ENCODE measurements around the gene DLG2.

The DLG2 gene

GRCh38 chr11:83662494-83662893 is 1964.7 kb downstream of the DLG2 start:
- Mint-ChIP-seq H3K27ac (no peak overlapping the region), H3K27me3 (no peaks in the 10 kb centered on the region), H3K4me1 (no peaks in the 10 kb centered on the region), H3K36me3 (no peaks in the 10 kb centered on the region), H3K4me3 (no peak overlapping the region), H3K9me3 (no peaks in the 10 kb centered on the region)

GRCh38 chr11:83661491-83662350 is 1965.4 kb downstream of the DLG2 start:
- H3K27ac Mint-ChIP-seq = no peak overlapping the region
- no peaks in the 10 kb centered on the region for H3K27me3 Mint-ChIP-seq
- no peaks in the 10 kb centered on the region for H3K9me3 Mint-ChIP-seq
- H3K4me3 Mint-ChIP-seq = no peak overlapping the region
- no peaks in the 10 kb centered on the region for H3K4me1 Mint-ChIP-seq
- no peaks in the 10 kb centered on the region for H3K36me3 Mint-ChIP-seq

GRCh38 chr11:83659466-83659865 is 1967.7 kb downstream of the DLG2 start:
- no peaks in the 10 kb centered on the region for H3K4me1 Mint-ChIP-seq
- H3K9me3 Mint-ChIP-seq = peaks cover under 1% of the 10 kb centered on the region
- no peaks in the 10 kb centered on the region for H3K36me3 Mint-ChIP-seq
- H3K4me3 Mint-ChIP-seq = no peak overlapping the region
- H3K27ac Mint-ChIP-seq = no peak overlapping the region
- no peaks in the 10 kb centered on the region for H3K27me3 Mint-ChIP-seq

GRCh38 chr11:83656796-83657330 is 1970.3 kb downstream of the DLG2 start:
- Mint-ChIP-seq H3K4me3 (no peak overlapping the region), H3K9me3 (peaks cover 6% of the 10 kb centered on the region), H3K4me1 (no peaks in the 10 kb centered on the region), H3K36me3 (no peaks in the 10 kb centered on the region), H3K27me3 (peaks cover 6% of the 10 kb centered on the region), H3K27ac (no peak overlapping the region)

- Mint-ChIP-seq H3K4me1 (no peaks in the 10 kb centered on the region), H3K27me3 (peaks cover 6% of the 10 kb centered on the region), H3K27ac (no peak overlapping the region), H3K4me3 (no peak overlapping the region), H3K9me3 (peaks cover 6% of the 10 kb centered on the region), H3K36me3 (no peaks in the 10 kb centered on the region)
Observed at GRCh38 chr11:83655976-83656375, 1971.2 kb downstream of the DLG2 start.

- no peaks in the 10 kb centered on the region for H3K36me3 Mint-ChIP-seq
- no peaks in the 10 kb centered on the region for H3K4me1 Mint-ChIP-seq
- H3K27me3 Mint-ChIP-seq = peaks cover 6% of the 10 kb centered on the region
- H3K4me3 Mint-ChIP-seq = no peak overlapping the region
- H3K27ac Mint-ChIP-seq = no peak overlapping the region
- H3K9me3 Mint-ChIP-seq = peaks cover 5% of the 10 kb centered on the region
Observed at GRCh38 chr11:83649528-83649855, 1977.7 kb downstream of the DLG2 start.

GRCh38 chr11:83648610-83649527 is 1978.3 kb downstream of the DLG2 start:
- H3K9me3 Mint-ChIP-seq = no peaks in the 10 kb centered on the region

GRCh38 chr11:83645561-83645960 is 1981.6 kb downstream of the DLG2 start:
- H3K9me3 Mint-ChIP-seq = no peaks in the 10 kb centered on the region
- H3K27me3 Mint-ChIP-seq = no peaks in the 10 kb centered on the region
- H3K4me1 Mint-ChIP-seq = no peaks in the 10 kb centered on the region
- no peak overlapping the region for H3K4me3 Mint-ChIP-seq
- H3K27ac Mint-ChIP-seq = no peak overlapping the region
- no peaks in the 10 kb centered on the region for H3K36me3 Mint-ChIP-seq

More at GRCh38 chr11:83648610-83649527, 1978.3 kb downstream of the DLG2 start:
- Mint-ChIP-seq H3K27ac (no peak overlapping the region), H3K4me1 (no peaks in the 10 kb centered on the region), H3K4me3 (no peak overlapping the region), H3K36me3 (no peaks in the 10 kb centered on the region), H3K27me3 (peaks cover 3% of the 10 kb centered on the region)

- H3K27ac Mint-ChIP-seq = no peak overlapping the region
- no peaks in the 10 kb centered on the region for H3K9me3 Mint-ChIP-seq
- no peak overlapping the region for H3K4me3 Mint-ChIP-seq
- H3K27me3 Mint-ChIP-seq = peaks cover 4% of the 10 kb centered on the region
- no peaks in the 10 kb centered on the region for H3K36me3 Mint-ChIP-seq
- H3K4me1 Mint-ChIP-seq = no peaks in the 10 kb centered on the region
Observed at GRCh38 chr11:83643115-83643514, 1984.0 kb downstream of the DLG2 start.

- Mint-ChIP-seq H3K27ac (no peak overlapping the region), H3K27me3 (peaks cover 4% of the 10 kb centered on the region)
Observed at GRCh38 chr11:83642500-83642899, 1984.6 kb downstream of the DLG2 start.

GRCh38 chr11:83641511-83641910 is 1985.6 kb downstream of the DLG2 start:
- H3K36me3 Mint-ChIP-seq = no peaks in the 10 kb centered on the region
- H3K4me1 Mint-ChIP-seq = no peaks in the 10 kb centered on the region
- H3K4me3 Mint-ChIP-seq = no peak overlapping the region
- no peak overlapping the region for H3K27ac Mint-ChIP-seq
- H3K9me3 Mint-ChIP-seq = no peaks in the 10 kb centered on the region
- peaks cover 4% of the 10 kb centered on the region for H3K27me3 Mint-ChIP-seq

More at GRCh38 chr11:83642500-83642899, 1984.6 kb downstream of the DLG2 start:
- no peak overlapping the region for H3K4me3 Mint-ChIP-seq
- no peaks in the 10 kb centered on the region for H3K36me3 Mint-ChIP-seq
- H3K9me3 Mint-ChIP-seq = no peaks in the 10 kb centered on the region
- no peaks in the 10 kb centered on the region for H3K4me1 Mint-ChIP-seq

GRCh38 chr11:83639995-83640758 is 1987.0 kb downstream of the DLG2 start:
- H3K4me1 Mint-ChIP-seq = no peaks in the 10 kb centered on the region
- H3K9me3 Mint-ChIP-seq = no peaks in the 10 kb centered on the region
- H3K27me3 Mint-ChIP-seq = peaks cover 6% of the 10 kb centered on the region
- no peaks in the 10 kb centered on the region for H3K36me3 Mint-ChIP-seq
- no peak overlapping the region for H3K27ac Mint-ChIP-seq
- H3K4me3 Mint-ChIP-seq = no peak overlapping the region

GRCh38 chr11:83635166-83635565 is 1992.0 kb downstream of the DLG2 start:
- Mint-ChIP-seq H3K27me3 (peaks cover 7% of the 10 kb centered on the region), H3K36me3 (no peaks in the 10 kb centered on the region), H3K4me3 (no peak overlapping the region), H3K9me3 (no peaks in the 10 kb centered on the region), H3K4me1 (no peaks in the 10 kb centered on the region), H3K27ac (no peak overlapping the region)

- no peak overlapping the region for H3K4me3 Mint-ChIP-seq
- H3K27ac Mint-ChIP-seq = no peak overlapping the region
- H3K27me3 Mint-ChIP-seq = peaks cover 6% of the 10 kb centered on the region
- H3K36me3 Mint-ChIP-seq = no peaks in the 10 kb centered on the region
- no peaks in the 10 kb centered on the region for H3K9me3 Mint-ChIP-seq
- H3K4me1 Mint-ChIP-seq = no peaks in the 10 kb centered on the region
Observed at GRCh38 chr11:83630211-83630610, 1996.9 kb downstream of the DLG2 start.

- H3K36me3 Mint-ChIP-seq = no peaks in the 10 kb centered on the region
- H3K9me3 Mint-ChIP-seq = no peaks in the 10 kb centered on the region
- H3K4me1 Mint-ChIP-seq = no peaks in the 10 kb centered on the region
- no peak overlapping the region for H3K27ac Mint-ChIP-seq
- peaks cover 6% of the 10 kb centered on the region for H3K27me3 Mint-ChIP-seq
- no peak overlapping the region for H3K4me3 Mint-ChIP-seq
Observed at GRCh38 chr11:83629775-83630174, 1997.4 kb downstream of the DLG2 start.

Data from activated naive CD4-positive, alpha-beta T cell treated with anti-CD3 and anti-CD28 coated beads, Interleukin-2, amount 50 U/mL, for 24 hours (primary cell).